Neuron (in vitro differentiated cells): ENCODE results near the gene MYPN.
"Not testable (repeated sequence)": the region's sequence is repeated elsewhere in the genome, so short reads cannot be mapped to it uniquely, and the experiment has no call there.

Source experiments
- H2AFZ ChIP-seq: one replicate; pipeline ENCODE4 v1.6.1; 2013; ENCODE audit warnings: low read depth, mild to moderate bottlenecking, inconsistent platforms, low read length, moderate library complexity
- H3K27me3 ChIP-seq: one replicate; pipeline ENCODE4 v1.6.1; 2013; ENCODE audit warnings: low read length; ENCODE audit not compliant: insufficient read depth
- H3K36me3 ChIP-seq: one replicate; pipeline ENCODE4 v1.6.1; 2013; ENCODE audit warnings: low read length; ENCODE audit not compliant: insufficient read depth
- H3K4me1 ChIP-seq: one replicate; pipeline ENCODE4 v1.6.1; 2013; ENCODE audit warnings: low read length; ENCODE audit not compliant: insufficient read depth
- H3K4me3 ChIP-seq: 2 replicates; pipeline ENCODE4 v1.5.1; 2013; ENCODE audit warnings: mild to moderate bottlenecking, low read length, moderate library complexity
- H3K9me3 ChIP-seq: one replicate; pipeline ENCODE4 v1.6.1; 2013; ENCODE audit warnings: low read length

MYPN gene

GRCh38 chr10:68146133-68146532, 36.8 kb downstream of the MYPN start:
- Histone ChIP-seq H3K27me3 (peaks cover 2% of the 10 kb centered on the region), H3K9me3 (no peaks in the 10 kb centered on the region), H3K4me3 (no peak overlapping the region), H3K4me1 (no peaks in the 10 kb centered on the region), H2AFZ (no peak overlapping the region), H3K36me3 (no peaks in the 10 kb centered on the region)

DNA sequence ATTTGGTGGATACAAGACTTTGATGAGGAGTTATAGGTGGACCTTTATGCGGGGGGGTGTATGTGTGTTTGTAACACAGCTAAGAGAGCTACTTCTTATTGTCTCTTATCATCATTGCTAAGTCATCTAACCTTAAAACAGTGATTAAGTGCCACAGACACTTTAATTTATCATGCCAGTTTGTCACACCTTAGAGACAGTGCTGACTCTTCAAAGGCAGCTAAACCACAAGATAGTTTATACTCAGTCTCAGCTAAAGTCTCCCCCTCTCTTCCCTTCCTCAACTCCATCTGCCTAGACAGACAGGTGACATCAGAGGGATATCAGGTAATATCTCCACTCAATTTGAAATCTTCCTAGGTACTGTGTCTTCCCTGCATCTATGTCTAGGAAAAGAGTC, 42.2 kb downstream of the MYPN start:
- no peak overlapping the region for H3K4me3 ChIP-seq
- no peaks in the 10 kb centered on the region for H3K36me3 ChIP-seq
- H3K27me3 ChIP-seq = no peaks in the 10 kb centered on the region
- no peak overlapping the region for H2AFZ ChIP-seq
- H3K9me3 ChIP-seq = no peaks in the 10 kb centered on the region
- H3K4me1 ChIP-seq = peaks cover 13% of the 10 kb centered on the region

GRCh38 chr10:68153473-68154210, 44.4 kb downstream of the MYPN start:
- Histone ChIP-seq H3K9me3 (no peaks in the 10 kb centered on the region), H3K36me3 (no peaks in the 10 kb centered on the region), H3K4me1 (peaks cover 13% of the 10 kb centered on the region), H3K27me3 (no peaks in the 10 kb centered on the region), H2AFZ (peak overlapping the region; percentile 47), H3K4me3 (no peak overlapping the region)

DNA sequence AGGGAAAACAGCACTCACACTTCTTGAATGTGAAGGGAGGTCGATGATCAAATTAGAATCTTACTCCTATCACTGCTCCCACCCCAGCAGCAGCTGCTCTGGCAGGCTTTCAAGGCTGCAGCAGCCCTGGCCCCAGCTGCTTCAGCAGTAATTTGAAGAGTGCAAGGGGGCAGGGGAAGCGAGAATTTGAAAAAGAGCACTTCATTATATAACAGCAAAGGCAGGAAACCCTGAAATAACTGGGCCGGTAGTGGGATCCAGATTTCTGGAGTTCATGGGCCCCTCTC, 44.9 kb downstream of the MYPN start:
- no peaks in the 10 kb centered on the region for H3K36me3 ChIP-seq
- no peaks in the 10 kb centered on the region for H3K9me3 ChIP-seq
- peak overlapping the region; percentile 47 for H2AFZ ChIP-seq
- H3K27me3 ChIP-seq = no peaks in the 10 kb centered on the region
- H3K4me1 ChIP-seq = peaks cover 13% of the 10 kb centered on the region
- no peak overlapping the region for H3K4me3 ChIP-seq

GRCh38 chr10:68155615-68156210, 46.4 kb downstream of the MYPN start:
- no peaks in the 10 kb centered on the region for H3K27me3 ChIP-seq
- H3K9me3 ChIP-seq = no peaks in the 10 kb centered on the region
- no peak overlapping the region for H2AFZ ChIP-seq
- no peak overlapping the region for H3K4me3 ChIP-seq
- no peaks in the 10 kb centered on the region for H3K36me3 ChIP-seq
- peaks cover 13% of the 10 kb centered on the region for H3K4me1 ChIP-seq

DNA sequence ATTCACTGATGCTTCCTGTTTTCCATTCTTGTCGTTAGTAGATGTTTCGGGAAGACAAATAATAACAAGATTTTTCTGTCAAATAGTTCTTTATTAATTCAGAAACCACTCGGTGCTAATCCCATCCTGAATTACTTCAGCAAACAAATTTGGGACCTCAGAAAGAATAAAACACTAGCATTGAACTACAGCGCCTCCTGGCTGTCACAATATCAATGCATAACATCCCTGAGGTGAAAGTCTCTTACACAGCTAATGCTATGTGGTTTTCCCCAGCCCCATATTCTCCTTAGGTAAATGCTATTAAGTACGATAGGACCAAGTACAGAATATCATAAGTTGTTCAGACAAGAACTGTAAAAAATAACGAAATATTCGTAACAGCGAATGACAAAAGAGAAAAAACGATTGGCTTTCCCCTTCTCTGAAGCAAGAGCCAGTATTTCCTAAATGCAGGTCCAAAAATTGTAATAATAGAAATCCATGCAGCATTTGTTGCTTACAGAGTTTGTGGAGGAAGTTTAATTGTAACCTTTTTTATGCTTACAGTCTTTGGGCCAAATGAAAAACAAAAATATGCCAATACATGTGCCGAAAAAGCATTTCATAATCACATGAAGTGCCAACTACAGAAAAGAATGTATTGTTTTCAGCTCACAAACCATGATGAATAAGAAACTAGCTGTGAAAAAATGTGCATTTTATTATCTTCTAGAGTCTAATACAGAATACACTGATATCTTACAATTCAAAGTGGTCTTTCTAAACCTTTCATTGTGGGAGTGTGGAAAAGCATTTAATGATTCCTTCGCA, 47.3 kb downstream of the MYPN start:
- Histone ChIP-seq H3K4me1 (peaks cover 13% of the 10 kb centered on the region), H3K36me3 (no peaks in the 10 kb centered on the region), H3K4me3 (no peak overlapping the region), H2AFZ (no peak overlapping the region), H3K9me3 (no peaks in the 10 kb centered on the region), H3K27me3 (no peaks in the 10 kb centered on the region)

DNA sequence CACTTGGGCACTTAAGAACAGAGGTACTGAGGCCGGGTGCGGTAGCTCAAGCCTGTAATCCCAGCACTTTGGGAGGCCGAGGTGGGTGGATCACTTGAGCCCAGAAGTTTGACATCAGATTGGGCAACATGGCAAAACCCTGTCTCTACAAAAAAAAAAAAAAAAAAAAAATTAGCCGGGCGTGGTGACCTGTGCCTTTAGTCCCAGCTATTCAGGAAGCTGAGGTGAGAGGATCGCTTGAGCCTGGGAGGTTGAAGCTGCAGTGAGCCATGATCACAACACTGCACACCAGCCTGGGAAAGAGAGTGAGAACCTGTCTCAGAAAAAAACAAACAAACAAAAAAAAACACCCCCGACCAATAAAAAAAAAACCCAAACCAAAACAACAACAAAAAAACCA, 48.2 kb downstream of the MYPN start:
- peaks cover 13% of the 10 kb centered on the region for H3K4me1 ChIP-seq
- not testable (repeated sequence) for H2AFZ ChIP-seq, H3K4me3 ChIP-seq, H3K27me3 ChIP-seq, H3K36me3 ChIP-seq, H3K9me3 ChIP-seq

DNA sequence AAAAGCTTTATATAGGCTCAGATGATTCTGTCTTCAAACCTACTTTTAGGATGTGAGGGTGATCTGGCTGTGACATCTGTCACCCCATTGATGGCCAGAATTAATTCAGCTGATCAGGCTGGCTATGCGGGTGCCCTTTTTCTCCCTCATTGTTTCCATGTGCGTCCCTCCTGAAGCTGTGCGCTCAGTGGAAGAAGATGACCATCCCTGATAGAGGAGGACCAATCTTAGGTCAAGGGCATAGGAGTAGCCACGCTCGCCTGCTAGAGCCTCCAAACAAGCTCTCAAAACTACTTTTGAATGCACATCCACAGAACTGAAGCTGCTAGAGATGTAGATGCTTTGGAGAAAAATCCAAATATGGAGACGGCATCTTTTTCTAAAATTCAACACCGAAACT, 48.7 kb downstream of the MYPN start:
- H3K4me1 ChIP-seq = peaks cover 13% of the 10 kb centered on the region
- no peak overlapping the region for H2AFZ ChIP-seq
- no peak overlapping the region for H3K4me3 ChIP-seq
- H3K27me3 ChIP-seq = no peaks in the 10 kb centered on the region
- no peaks in the 10 kb centered on the region for H3K9me3 ChIP-seq
- no peaks in the 10 kb centered on the region for H3K36me3 ChIP-seq

DNA sequence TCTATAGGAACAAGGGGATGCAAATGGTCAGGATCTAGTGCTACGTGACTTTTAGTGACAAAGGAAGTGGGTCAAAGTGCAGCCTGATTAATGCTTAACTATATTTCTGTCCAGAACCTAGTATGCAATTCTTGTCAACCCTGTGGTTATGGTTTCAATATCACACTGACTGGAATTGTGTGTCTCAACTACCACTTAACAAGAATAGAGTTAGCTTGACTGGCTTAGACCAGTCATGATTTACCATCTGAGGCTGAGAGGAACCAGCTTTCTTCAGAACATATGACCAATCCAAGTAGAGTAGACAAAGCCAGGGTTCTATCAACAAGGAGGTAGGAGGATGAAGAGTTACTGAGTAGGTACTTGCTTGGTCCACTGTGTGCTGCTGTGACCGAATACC, 54.4 kb downstream of the MYPN start:
- H3K4me1 ChIP-seq = no peaks in the 10 kb centered on the region
- H3K36me3 ChIP-seq = no peaks in the 10 kb centered on the region
- H3K4me3 ChIP-seq = no peak overlapping the region
- no peaks in the 10 kb centered on the region for H3K9me3 ChIP-seq
- H2AFZ ChIP-seq = no peak overlapping the region
- no peaks in the 10 kb centered on the region for H3K27me3 ChIP-seq

DNA sequence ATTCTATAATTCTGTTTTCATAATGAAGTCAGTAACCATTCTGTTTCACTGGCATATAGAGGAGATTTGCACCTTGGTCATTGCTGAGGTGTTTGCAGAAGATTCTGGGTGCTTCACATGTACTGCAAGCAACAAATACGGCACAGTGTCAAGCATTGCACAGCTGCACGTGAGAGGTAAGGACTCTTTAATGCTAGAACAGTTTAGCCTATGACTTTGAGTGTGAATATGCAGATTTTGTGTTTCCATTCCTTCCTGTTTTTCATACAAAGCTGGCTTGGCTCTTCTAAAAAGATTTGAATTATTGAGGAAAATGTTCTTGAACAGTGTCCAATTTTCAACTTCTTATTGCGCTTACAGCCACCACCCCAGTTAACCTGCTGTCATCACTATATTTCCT, 56.4 kb downstream of the MYPN start:
- no peaks in the 10 kb centered on the region for H3K9me3 ChIP-seq
- H2AFZ ChIP-seq = no peak overlapping the region
- H3K36me3 ChIP-seq = no peaks in the 10 kb centered on the region
- no peak overlapping the region for H3K4me3 ChIP-seq
- no peaks in the 10 kb centered on the region for H3K4me1 ChIP-seq
- H3K27me3 ChIP-seq = no peaks in the 10 kb centered on the region

GRCh38 chr10:68166871-68167585, 57.7 kb downstream of the MYPN start:
- Histone ChIP-seq H3K9me3 (no peaks in the 10 kb centered on the region), H3K4me3 (no peak overlapping the region), H3K4me1 (no peaks in the 10 kb centered on the region), H3K27me3 (no peaks in the 10 kb centered on the region), H2AFZ (no peak overlapping the region), H3K36me3 (no peaks in the 10 kb centered on the region)

DNA sequence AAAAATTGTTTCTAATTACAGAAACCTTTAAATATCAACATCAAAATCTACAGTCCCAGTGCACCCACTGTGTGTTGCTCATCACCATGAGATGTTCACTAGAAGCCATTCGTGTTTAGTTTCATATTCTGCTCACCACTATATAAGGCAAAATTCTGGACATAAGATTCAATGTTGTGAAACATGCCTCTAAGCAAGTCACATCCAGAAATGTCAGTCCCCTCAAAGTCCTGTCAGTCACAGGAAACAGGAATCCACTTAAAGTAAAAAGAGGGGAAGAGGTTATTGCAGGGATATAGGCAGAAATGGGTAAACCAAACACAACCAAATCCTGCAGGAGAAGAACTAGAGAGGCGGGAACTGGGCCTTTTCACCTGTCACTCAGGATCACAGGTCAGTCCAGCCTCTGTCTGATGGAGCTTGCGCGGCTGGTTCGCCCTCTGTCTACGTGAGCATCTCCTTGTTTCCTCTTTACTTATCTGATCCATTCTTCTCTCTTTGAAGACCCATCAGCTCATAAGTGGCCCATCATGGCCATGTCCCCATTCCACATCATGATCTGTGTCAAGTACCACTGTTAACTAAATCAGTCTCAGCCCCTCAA, 58.4 kb downstream of the MYPN start:
- H3K4me1 ChIP-seq = no peaks in the 10 kb centered on the region
- H3K27me3 ChIP-seq = no peaks in the 10 kb centered on the region
- H3K36me3 ChIP-seq = no peaks in the 10 kb centered on the region
- no peak overlapping the region for H2AFZ ChIP-seq
- H3K4me3 ChIP-seq = no peak overlapping the region
- H3K9me3 ChIP-seq = no peaks in the 10 kb centered on the region
